ENCODE results near the gene GALK1. TPM values are rescaled to one million over a fixed set of nuclear protein-coding genes. Genes with fewer than 3 reads are reported as not detected.
A peak's percentile ranks its signal among the peaks of the same experiment; 100 is the strongest.

The GALK1 gene
- total RNA-seq, 1 donor from 2014 or later, result 33.0 TPM

GRCh38 chr17:75810216-75810615 is 45.2 kb upstream of the GALK1 start:
- no peak for TF ChIP-seq CTCF (conservative IDR thresholded peaks at IDR 0.05)
- no peaks in the 10 kb centered on the region for H3K9me3 Mint-ChIP-seq
- H3K27ac Mint-ChIP-seq, result peak overlapping the region; percentile 81
- H3K4me3 Mint-ChIP-seq, result no peak overlapping the region
- peaks cover 4% of the 10 kb centered on the region for H3K4me1 Mint-ChIP-seq (ENCODE audit: unreplicated experiment)
- no peaks in the 10 kb centered on the region for H3K27me3 Mint-ChIP-seq
- H3K36me3 Mint-ChIP-seq, result no peaks in the 10 kb centered on the region
- no peak for DNase-seq (ENCODE audit: extremely low spot score, unreplicated experiment)

GRCh38 chr17:75809631-75810111 is 44.7 kb upstream of the GALK1 start:
- Mint-ChIP-seq H3K36me3 (no peaks in the 10 kb centered on the region), H3K27me3 (no peaks in the 10 kb centered on the region), H3K27ac (no peak overlapping the region), H3K4me3 (no peak overlapping the region), H3K4me1 (ENCODE audit: unreplicated experiment) (peaks cover 4% of the 10 kb centered on the region), H3K9me3 (no peaks in the 10 kb centered on the region)
- no peak for TF ChIP-seq CTCF (conservative IDR thresholded peaks at IDR 0.05)
- DNase-seq (ENCODE audit: extremely low spot score, unreplicated experiment), result no peak

GRCh38 chr17:75808905-75809621 is 44.1 kb upstream of the GALK1 start:
- H3K36me3 Mint-ChIP-seq, result no peaks in the 10 kb centered on the region
- TF ChIP-seq CTCF (conservative IDR thresholded peaks at IDR 0.05), result no peak
- H3K27ac Mint-ChIP-seq, result peak overlapping the region; percentile 70
- DNase-seq (ENCODE audit: extremely low spot score, unreplicated experiment), result no peak
- peaks cover 4% of the 10 kb centered on the region for H3K4me1 Mint-ChIP-seq (ENCODE audit: unreplicated experiment)
- no peaks in the 10 kb centered on the region for H3K9me3 Mint-ChIP-seq
- H3K4me3 Mint-ChIP-seq, result no peak overlapping the region
- no peaks in the 10 kb centered on the region for H3K27me3 Mint-ChIP-seq

GRCh38 chr17:75808549-75808904 is 43.5 kb upstream of the GALK1 start:
- Mint-ChIP-seq H3K27me3 (no peaks in the 10 kb centered on the region), H3K9me3 (no peaks in the 10 kb centered on the region), H3K4me3 (no peak overlapping the region), H3K27ac (peak overlapping the region; percentile 58), H3K36me3 (no peaks in the 10 kb centered on the region), H3K4me1 (ENCODE audit: unreplicated experiment) (peaks cover 4% of the 10 kb centered on the region)
- no peak for DNase-seq (ENCODE audit: extremely low spot score, unreplicated experiment)
- no peak for TF ChIP-seq CTCF (conservative IDR thresholded peaks at IDR 0.05)

GRCh38 chr17:75807861-75808260 is 42.9 kb upstream of the GALK1 start:
- H3K4me3 Mint-ChIP-seq, result no peak overlapping the region
- no peak overlapping the region for H3K27ac Mint-ChIP-seq
- no peak for TF ChIP-seq CTCF (conservative IDR thresholded peaks at IDR 0.05)
- no peaks in the 10 kb centered on the region for H3K9me3 Mint-ChIP-seq
- DNase-seq (ENCODE audit: extremely low spot score, unreplicated experiment), result no peak
- no peaks in the 10 kb centered on the region for H3K36me3 Mint-ChIP-seq
- no peaks in the 10 kb centered on the region for H3K27me3 Mint-ChIP-seq
- peaks cover 4% of the 10 kb centered on the region for H3K4me1 Mint-ChIP-seq (ENCODE audit: unreplicated experiment)
